NCI-H1436 treated with DMSO at 0.1 percent for 48 hours (cell line): ENCODE measurements around the gene LRMDA.
"Not testable (repeated sequence)": the region's sequence is repeated elsewhere in the genome, so short reads cannot be mapped to it uniquely, and the experiment has no call there.

Experiments used
- DNase-seq: peaks from one replicate; lab custom pipeline; 2025; lab: John Stamatoyannopoulos, UW

LRMDA gene

GRCh38 chr10:75613685-75614504 is 182.5 kb downstream of the LRMDA start:
- no peak for DNase-seq

GRCh38 chr10:75616076-75616475 is 184.7 kb downstream of the LRMDA start:
- no peak for DNase-seq

GRCh38 chr10:75616874-75617478 is 185.6 kb downstream of the LRMDA start:
- DNase-seq, result no peak

- DNase-seq, result no peak
Measured at GRCh38 chr10:75617485-75618155, 186.2 kb downstream of the LRMDA start.

- DNase-seq, result no peak
Measured at GRCh38 chr10:75619635-75620034, 188.2 kb downstream of the LRMDA start.

GRCh38 chr10:75620356-75620755 is 188.9 kb downstream of the LRMDA start:
- no peak for DNase-seq

- DNase-seq, result not testable (repeated sequence)
Measured at GRCh38 chr10:75621003-75621402, 189.6 kb downstream of the LRMDA start.

- no peak for DNase-seq
Measured at GRCh38 chr10:75622503-75622902, 191.1 kb downstream of the LRMDA start.

GRCh38 chr10:75623310-75624093 is 192.1 kb downstream of the LRMDA start:
- DNase-seq, result no peak

GRCh38 chr10:75624638-75625037 is 193.2 kb downstream of the LRMDA start:
- DNase-seq, result no peak

- DNase-seq, result no peak
Measured at GRCh38 chr10:75630746-75631145, 199.3 kb downstream of the LRMDA start.

- no peak for DNase-seq
Measured at GRCh38 chr10:75632805-75633462, 201.5 kb downstream of the LRMDA start.

- DNase-seq, result no peak
Measured at GRCh38 chr10:75633568-75633967, 202.1 kb downstream of the LRMDA start.

GRCh38 chr10:75634947-75635346 is 203.5 kb downstream of the LRMDA start:
- no peak for DNase-seq

GRCh38 chr10:75638752-75639151 is 207.3 kb downstream of the LRMDA start:
- DNase-seq, result no peak

- no peak for DNase-seq
Measured at GRCh38 chr10:75639736-75640135, 208.3 kb downstream of the LRMDA start.

- no peak for DNase-seq
Measured at GRCh38 chr10:75640381-75640780, 209.0 kb downstream of the LRMDA start.

GRCh38 chr10:75640803-75641202 is 209.4 kb downstream of the LRMDA start:
- no peak for DNase-seq

- DNase-seq, result no peak
Measured at GRCh38 chr10:75643405-75643804, 212.0 kb downstream of the LRMDA start.

GRCh38 chr10:75643944-75644692 is 212.7 kb downstream of the LRMDA start:
- no peak for DNase-seq

GRCh38 chr10:75645704-75646103 is 214.3 kb downstream of the LRMDA start:
- no peak for DNase-seq
